GM12891 (cell line): ENCODE results near the gene SORL1.

ENCODE experiments used
- PAX5 ChIP-seq: IDR thresholded peaks from 2 replicates; pipeline ENCODE4 v1.6.1; 2011; ENCODE audit warnings: low read length, moderate library complexity, mild to moderate bottlenecking; ENCODE audit not compliant: insufficient read depth, severe bottlenecking
- POLR2A ChIP-seq: IDR thresholded peaks from 2 replicates; pipeline ENCODE4 v1.6.1; 2011; ENCODE audit warnings: low read depth, low read length, control low read depth
- POLR2AphosphoS5 ChIP-seq: IDR thresholded peaks from 2 replicates; pipeline ENCODE4 v1.6.1; 2011; ENCODE audit warnings: low read depth, low read length, control low read depth
- POU2F2 ChIP-seq: IDR thresholded peaks from 2 replicates; pipeline ENCODE4 v1.6.1; 2011; ENCODE audit warnings: low read depth, mild to moderate bottlenecking, control low read depth, low read length, moderate library complexity
- SPI1 ChIP-seq: IDR thresholded peaks from 2 replicates; pipeline ENCODE4 v1.6.1; 2011; ENCODE audit warnings: low read depth, low read length, control low read depth
- TAF1 ChIP-seq: IDR thresholded peaks from 2 replicates; pipeline ENCODE4 v1.6.1; 2011; ENCODE audit warnings: low read depth, low read length, control low read depth

- TF ChIP-seq POLR2A (no peak), TAF1 (no peak), POLR2AphosphoS5 (no peak), POU2F2 (no peak), PAX5 (no peak), SPI1 (no peak)
Observed at GRCh38 chr11:121557348-121557747, 105.2 kb downstream of the SORL1 start.
